Spleen (tissue), 7 donors: Measurements from ENCODE around the gene MCF2L.

ENCODE experiments used
- POLR2A ChIP-seq, 3 donors: fragments of 450-650 bp; IDR thresholded peaks; one replicate each; pipeline ENCODE4 v1.5.1; 2017; ENCODE audit warnings: antibody characterized with exemption in 3 of 3, mild to moderate bottlenecking in 1 of 3
- POLR2AphosphoS5 ChIP-seq, 3 donors: sonication (generic); formaldehyde crosslinking; IDR thresholded peaks; one replicate each; pipeline ENCODE4 v1.5.1; 2017; ENCODE audit warnings: antibody characterized with exemption in 3 of 3
- TF ChIP-seq, protein P1 (sequence below), 11 experiments: fragments of 200-600 bp in 7 of 11; fragments of 450-650 bp in 4 of 11; sonication (generic) in 4 of 11; IDR thresholded peaks in 8 of 11; conservative IDR thresholded peaks in 3 of 11; 1 replicate in 7 of 11; 2 replicates in 4 of 11; pipeline versions ENCODE4 v1.4.0 to v1.8.0; 2016 to 2021; ENCODE audit warnings: antibody characterized with exemption in 11 of 11, inconsistent platforms in 4 of 11, mild to moderate bottlenecking in 1 of 11
- donor health status: DM: no; HTN: no; CAD: no; lungs with moderate emphysema.
- donor health status: DM: no; HTN: no; CAD: no.
- donor health status: DM: no; HTN: no; CAD: no.

DNA sequence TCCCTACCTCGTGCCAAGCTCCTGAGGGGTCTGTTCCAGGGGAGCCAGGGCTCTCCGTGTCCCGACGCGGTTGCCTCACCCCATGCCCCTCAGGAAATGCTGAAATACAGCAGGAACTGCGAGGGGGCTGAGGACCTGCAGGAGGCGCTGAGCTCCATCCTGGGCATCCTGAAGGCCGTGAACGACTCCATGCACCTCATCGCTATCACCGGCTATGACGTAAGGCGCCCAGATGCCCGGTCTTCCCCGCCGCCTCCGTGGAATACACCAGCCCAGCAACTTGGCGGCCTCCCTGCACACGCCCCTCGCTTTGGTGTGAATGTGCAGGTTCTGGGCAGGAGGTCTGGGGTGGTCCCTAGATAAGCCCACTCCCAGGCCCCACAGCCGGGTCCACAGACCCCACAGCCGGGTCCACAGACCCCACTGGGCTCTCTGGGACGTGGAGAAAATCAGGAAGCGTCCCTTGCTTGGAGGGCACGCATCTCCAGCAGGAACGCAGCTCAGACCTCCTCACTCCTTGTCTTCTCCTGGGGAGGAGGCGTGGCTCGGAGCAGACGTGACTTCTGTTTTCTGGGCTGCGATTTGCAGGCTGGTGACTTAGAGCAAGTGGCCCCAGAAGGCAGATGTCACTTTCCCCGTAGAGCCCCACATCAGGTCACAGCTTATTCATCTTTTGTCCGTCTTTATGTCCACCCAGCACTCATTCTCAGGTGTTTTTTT lies 117.2 kb downstream of the MCF2L start:
- no peak for TF ChIP-seq POLR2A (IDR thresholded peaks at IDR 0.05)
- TF ChIP-seq, protein P1, sequence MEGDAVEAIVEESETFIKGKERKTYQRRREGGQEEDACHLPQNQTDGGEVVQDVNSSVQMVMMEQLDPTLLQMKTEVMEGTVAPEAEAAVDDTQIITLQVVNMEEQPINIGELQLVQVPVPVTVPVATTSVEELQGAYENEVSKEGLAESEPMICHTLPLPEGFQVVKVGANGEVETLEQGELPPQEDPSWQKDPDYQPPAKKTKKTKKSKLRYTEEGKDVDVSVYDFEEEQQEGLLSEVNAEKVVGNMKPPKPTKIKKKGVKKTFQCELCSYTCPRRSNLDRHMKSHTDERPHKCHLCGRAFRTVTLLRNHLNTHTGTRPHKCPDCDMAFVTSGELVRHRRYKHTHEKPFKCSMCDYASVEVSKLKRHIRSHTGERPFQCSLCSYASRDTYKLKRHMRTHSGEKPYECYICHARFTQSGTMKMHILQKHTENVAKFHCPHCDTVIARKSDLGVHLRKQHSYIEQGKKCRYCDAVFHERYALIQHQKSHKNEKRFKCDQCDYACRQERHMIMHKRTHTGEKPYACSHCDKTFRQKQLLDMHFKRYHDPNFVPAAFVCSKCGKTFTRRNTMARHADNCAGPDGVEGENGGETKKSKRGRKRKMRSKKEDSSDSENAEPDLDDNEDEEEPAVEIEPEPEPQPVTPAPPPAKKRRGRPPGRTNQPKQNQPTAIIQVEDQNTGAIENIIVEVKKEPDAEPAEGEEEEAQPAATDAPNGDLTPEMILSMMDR (IDR thresholded peaks at IDR 0.05 in 8 of 11, conservative IDR thresholded peaks at IDR 0.05 in 3 of 11): no peak
- TF ChIP-seq POLR2AphosphoS5 (IDR thresholded peaks at IDR 0.05): no peak
